ENCODE results near the gene CORO7. TPM values are rescaled to one million over a fixed set of nuclear protein-coding genes. Genes with fewer than 3 reads are reported as not detected.

Gene CORO7
- polyA plus RNA-seq, 1 of the 3 experiments (the other 2 are of a cell fraction) = 25.8 TPM

GRCh38 chr16:4412159-4412558 lies 4.2 kb downstream of the CORO7 start:
- Histone ChIP-seq H3K4me2 (no peak overlapping the region), H3F3A (replicated peaks; ENCODE audit: insufficient read depth) (no peaks in the 10 kb centered on the region), H3K27ac (ENCODE audit: low read depth in 2 of 2, low read length in 1 of 2) (peak overlapping the region in 1 of 2 experiments; percentile 51; a peak in 1 of 4 replicates), H3K4me3 (ENCODE audit: low read depth in 2 of 2, low read length in 1 of 2) (no peak overlapping the region), H3K27me3 (ENCODE audit: insufficient read depth) (no peaks in the 10 kb centered on the region), H3K9ac (no peak overlapping the region), H2AFZ (ENCODE audit: low read depth) (no peak overlapping the region), H3K79me2 (ENCODE audit: insufficient read depth) (peaks cover 37% of the 10 kb centered on the region; the same call in 1 of the 2 replicates), H3K4me1 (ENCODE audit: control insufficient read depth in 1 of 2, insufficient read depth in 2 of 2, low read depth in 1 of 2, low read length in 1 of 2) (peaks cover 6 to 30% of the 10 kb centered on the region in 2 experiments; a peak in 1 of 4 replicates), H4K20me1 (ENCODE audit: insufficient read depth) (peaks cover 7% of the 10 kb centered on the region), H3K9me3 (no peaks in the 10 kb centered on the region), H3K9me2 (no peaks in the 10 kb centered on the region), H3K36me3 (replicated peaks in 1 of 2; ENCODE audit: control insufficient read depth in 1 of 2, insufficient read depth in 2 of 2, low read length in 1 of 2) (peaks cover 0 to 16% of the 10 kb centered on the region in 2 experiments)
- ChIA-PET CTCF (interaction anchor here (1.8 to 13.6 kb wide), 4 partner anchors 9 to 54 kb away, joined by 4 to 189 read pairs (median 38); no protein-coding TSS in a partner anchor), POLR2A (no interaction called here)
- 93% methylated on average over 3 of the region's 8 CpGs for WGBS (ENCODE audit: low lambda C conversion rate)
- TF ChIP-seq FOXM1 (IDR thresholded peaks at IDR 0.05; ENCODE audit: low read depth) (no peak), YY1 (IDR thresholded peaks at IDR 0.05; ENCODE audit: low read depth) (no peak), ZBTB33 (IDR thresholded peaks at IDR 0.05; ENCODE audit: borderline replicate concordance, low read depth) (no peak), EP300 (IDR thresholded peaks at IDR 0.05; ENCODE audit: borderline replicate concordance in 1 of 2, low read depth in 1 of 2, low read length in 1 of 2) (no peak), CTCF (IDR thresholded peaks at IDR 0.05) (no peak), FOSL2 (IDR thresholded peaks at IDR 0.05; ENCODE audit: borderline replicate concordance, low read depth) (no peak), CHD2 (IDR thresholded peaks at IDR 0.05; ENCODE audit: low read length, partially characterized antibody) (no peak), RXRA (IDR thresholded peaks at IDR 0.05; ENCODE audit: borderline replicate concordance, low read depth) (no peak), RFX5 (IDR thresholded peaks at IDR 0.05; ENCODE audit: low read length) (no peak), GATA2 (CRISPR knock-in tag; IDR thresholded peaks at IDR 0.05) (no peak), FOXJ3 (CRISPR knock-in tag; IDR thresholded peaks at IDR 0.05) (no peak), MXI1 (IDR thresholded peaks at IDR 0.05; ENCODE audit: low read depth, low read length) (no peak), MAX (IDR thresholded peaks at IDR 0.05; ENCODE audit: low read depth) (no peak), REST (IDR thresholded peaks at IDR 0.05; ENCODE audit: low read depth, low read length) (no peak), POLR2AphosphoS5 (IDR thresholded peaks at IDR 0.05; ENCODE audit: low read depth, low read length) (no peak), NRF1 (IDR thresholded peaks at IDR 0.05; ENCODE audit: low read depth, low read length) (no peak), TAF1 (IDR thresholded peaks at IDR 0.05; ENCODE audit: borderline replicate concordance, low read depth, low read length) (no peak), GABPA (IDR thresholded peaks at IDR 0.05; ENCODE audit: low read depth) (no peak)
- DNase-seq = no peak

All from SK-N-SH (cell line).